HCT116 (cell line): Measurements from ENCODE around the gene NCBP2L. TPM values are rescaled to one million over a fixed set of nuclear protein-coding genes. Genes with fewer than 3 reads are reported as not detected.

ENCODE experiments used
- ATAC-seq: fragments of 200-7000 bp; cut with Tn5 transposase; 2 replicates; pipeline ENCODE4 v1.9.1; 2020; ENCODE audit warnings: mild to moderate bottlenecking, moderate library complexity
- BruUV-seq: library from RNA; stranded (reverse); fragments of 400-500 nt; replicated peaks from 2 replicates; lab custom pipeline; 2021; lab: Mats Ljungman, UMichigan
- CTCF ChIA-PET: fragments of 300-600 bp; sonication (Branson Sonifier 250); formaldehyde crosslinking; loops from one replicate; lab custom pipeline; 2021; ENCODE audit warnings: antibody characterized with exemption; lab: Charles Lee
- POLR2A ChIA-PET: fragments of 300-600, 350-600 bp; sonication (Branson Sonifier 250); formaldehyde crosslinking; loops from one replicate; lab custom pipeline; 2021; ENCODE audit warnings: antibody characterized with exemption; lab: Charles Lee
- RAD21 ChIA-PET, 2 experiments: fragments of 300-600 bp; sonication (Branson Sonifier 250); formaldehyde crosslinking; loops; one replicate each; lab custom pipeline; 2023; ENCODE audit warnings: low total read pairs in 2 of 2; ENCODE audit not compliant: uncharacterized antibody in 2 of 2, unreplicated experiment in 2 of 2, low non-redundant PET in 1 of 2; lab: Charles Lee
- DNase-seq: peaks from one replicate; pipeline ENCODE4 v3.0.0-alpha.2; 2010; ENCODE audit warnings: low read depth, low spot score
- H2AFZ ChIP-seq: fragments of 200-600 bp; shearing (Covaris generic), sonication (generic); 2 replicates; pipeline ENCODE4 v1.6.1; 2017; ENCODE audit warnings: low read depth, mixed run types, mixed read lengths, antibody characterized with exemption, low read length; ENCODE audit not compliant: poor library complexity, severe bottlenecking
- H3K27ac ChIP-seq: 2 replicates; pipeline ENCODE4 v1.5.1; 2012; ENCODE audit warnings: low read depth, low read length
- H3K27me3 ChIP-seq: fragments of 200-600 bp; sonication (generic); 2 replicates; pipeline ENCODE4 v1.6.1; 2016; ENCODE audit warnings: mixed run types, low read length, mixed read lengths; ENCODE audit not compliant: insufficient read depth
- H3K36me3 ChIP-seq, 2 experiments: fragments of 200-500 bp in 1 of 2; fragments of 200-600 bp in 1 of 2; sonication (Bioruptor generic) in 1 of 2; sonication (generic) in 1 of 2; 2 replicates each; pipeline versions ENCODE4 v1.5.1 to v1.6.1; 2014 to 2016; ENCODE audit warnings: low read length in 2 of 2, inconsistent platforms in 1 of 2, mixed read lengths in 1 of 2, mixed run types in 1 of 2; ENCODE audit not compliant: insufficient read depth in 2 of 2, control insufficient read depth in 1 of 2
- H3K4me1 ChIP-seq, 2 experiments: fragments of 200-600 bp in 1 of 2; sonication (generic) in 1 of 2; 2 replicates each; pipeline versions ENCODE4 v1.5.1 to v1.6.1; 2012 to 2017; ENCODE audit warnings: low read length in 2 of 2, inconsistent platforms in 1 of 2, mild to moderate bottlenecking in 1 of 2, mixed read lengths in 1 of 2, mixed run types in 1 of 2, moderate library complexity in 1 of 2; ENCODE audit not compliant: insufficient read depth in 2 of 2, control insufficient read depth in 1 of 2
- H3K4me2 ChIP-seq: fragments of 200-600 bp; sonication (generic); 2 replicates; pipeline ENCODE4 v1.6.1; 2017; ENCODE audit warnings: mixed run types, low read length, mixed read lengths
- H3K4me3 ChIP-seq, 2 experiments: fragments of 200-600 bp in 1 of 2; sonication (generic) in 1 of 2; replicated peaks in 1 of 2; 2 replicates each; pipeline ENCODE4 v1.5.1; 2011 to 2016; ENCODE audit warnings: low read length in 2 of 2, control low read depth in 1 of 2, low read depth in 1 of 2, mild to moderate bottlenecking in 1 of 2, mixed read lengths in 1 of 2, mixed run types in 1 of 2
- H3K79me2 ChIP-seq: fragments of 200-600 bp; sonication (generic); 2 replicates; pipeline ENCODE4 v1.6.1; 2017; ENCODE audit warnings: mild to moderate bottlenecking, mixed run types, low read length, moderate library complexity, mixed read lengths; ENCODE audit not compliant: insufficient read depth
- H3K9ac ChIP-seq: fragments of 200-600 bp; sonication (generic); 2 replicates; pipeline ENCODE4 v1.6.1; 2016; ENCODE audit warnings: low read length, mixed read lengths
- H3K9me2 ChIP-seq: fragments of 200-600 bp; sonication (generic), shearing (Covaris generic); 2 replicates; pipeline ENCODE4 v1.6.1; 2017; ENCODE audit warnings: mixed run types, mild to moderate bottlenecking, moderate library complexity; ENCODE audit not compliant: insufficient read depth
- H3K9me3 ChIP-seq, 2 experiments: fragments of 200-500 bp in 1 of 2; fragments of 200-600 bp in 1 of 2; sonication (Bioruptor generic) in 1 of 2; sonication (generic) in 1 of 2; 2 replicates each; pipeline ENCODE4 v1.6.1; 2014 to 2017; ENCODE audit warnings: low read length in 2 of 2, mixed read lengths in 2 of 2, inconsistent platforms in 1 of 2, low read depth in 1 of 2, mild to moderate bottlenecking in 1 of 2, mixed run types in 1 of 2, moderate library complexity in 1 of 2; ENCODE audit not compliant: control insufficient read depth in 1 of 2, insufficient read depth in 1 of 2
- H4K20me1 ChIP-seq: fragments of 200-600 bp; sonication (generic), shearing (Covaris generic); 2 replicates; pipeline ENCODE4 v1.6.1; 2017; ENCODE audit warnings: mixed run types, mild to moderate bottlenecking, moderate library complexity; ENCODE audit not compliant: insufficient read depth
- CBX3 ChIP-seq: IDR thresholded peaks from 2 replicates; pipeline ENCODE4 v1.6.1; 2012; ENCODE audit warnings: low read depth
- CEBPB ChIP-seq: IDR thresholded peaks from 2 replicates; pipeline ENCODE4 v1.6.1; 2012; ENCODE audit warnings: low read depth
- ELF1 ChIP-seq: IDR thresholded peaks from 2 replicates; pipeline ENCODE4 v1.6.1; 2012; ENCODE audit warnings: low read depth, borderline replicate concordance
- EZH2phosphoT487 ChIP-seq: fragments of 200-600 bp; IDR thresholded peaks from 2 replicates; pipeline ENCODE4 v1.6.1; 2018; ENCODE audit warnings: antibody characterized with exemption, borderline replicate concordance
- JUND ChIP-seq: IDR thresholded peaks from 2 replicates; pipeline ENCODE4 v1.6.1; 2012
- RAD21 ChIP-seq: IDR thresholded peaks from 2 replicates; pipeline ENCODE4 v1.6.1; 2012; ENCODE audit warnings: low read depth, mild to moderate bottlenecking
- SIN3A ChIP-seq: IDR thresholded peaks from 2 replicates; pipeline ENCODE4 v1.6.1; 2012; ENCODE audit warnings: low read depth
- SP1 ChIP-seq: IDR thresholded peaks from 2 replicates; pipeline ENCODE4 v1.6.1; 2012; ENCODE audit warnings: low read depth
- TCF7L2 ChIP-seq: IDR thresholded peaks from 2 replicates; pipeline ENCODE4 v1.7.0; 2011; ENCODE audit warnings: borderline replicate concordance, inconsistent platforms; ENCODE audit not compliant: insufficient read depth, insufficient read length; ENCODE audit errors: extremely low read depth
- YY1 ChIP-seq: IDR thresholded peaks from 2 replicates; pipeline ENCODE4 v1.6.1; 2011; ENCODE audit warnings: low read length, low read depth, moderate library complexity, mild to moderate bottlenecking; ENCODE audit not compliant: insufficient replicate concordance; ENCODE audit errors: extremely low read depth
- ZFX ChIP-seq: fragments of 450-650 bp; IDR thresholded peaks from 2 replicates; pipeline ENCODE4 v1.6.1; 2017
- intact Hi-C: fragments of 100-400 bp; cut with micrococcal nuclease; formaldehyde crosslinking; loops from 2 replicates; pipeline ENCODE4 v1.10.0; 2022
- total RNA-seq: library from RNA; stranded (reverse); gene quantifications from one replicate; pipeline ENCODE4 v1.2.1, GENCODE V29; 2021; ENCODE audit not compliant: unreplicated experiment
- TF ChIP-seq, protein P1 (sequence below): IDR thresholded peaks from 2 replicates; pipeline ENCODE4 v1.6.1; 2012; ENCODE audit warnings: low read depth
- TF ChIP-seq, protein P2 (sequence below): IDR thresholded peaks from 2 replicates; pipeline ENCODE4 v1.6.1; 2012
- TF ChIP-seq, protein P3 (sequence below): IDR thresholded peaks from 2 replicates; pipeline ENCODE4 v1.6.1; 2011; ENCODE audit warnings: mild to moderate bottlenecking, low read length, moderate library complexity; ENCODE audit not compliant: insufficient replicate concordance; ENCODE audit errors: extremely low read depth

NCBP2L gene
- total RNA-seq, 1 experiment from 2014 or later, result not detected

DNA sequence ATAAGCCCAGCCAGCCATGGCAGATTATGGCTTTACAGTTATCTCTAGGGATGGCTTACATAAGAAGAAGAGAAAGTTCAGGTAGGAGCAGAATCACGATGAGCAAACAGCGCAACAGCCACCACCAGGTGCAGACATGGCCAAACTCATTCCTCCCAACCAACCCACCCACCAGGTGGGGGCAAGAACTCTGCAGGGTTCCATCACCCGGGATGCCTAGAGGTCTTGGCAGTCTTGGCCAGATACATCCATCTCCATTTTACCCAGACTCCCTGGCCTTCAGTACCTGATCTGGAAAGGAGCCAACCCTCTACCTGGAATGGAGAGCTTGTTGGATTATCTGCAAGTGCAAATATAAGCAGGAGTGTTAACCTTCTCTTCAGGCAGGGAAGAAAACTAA, 9.5 kb upstream of the NCBP2L start:
- no peak for DNase-seq
- ChIA-PET CTCF (no interaction called here), POLR2A (no interaction called here), RAD21 (no interaction called here)
- Histone ChIP-seq H3K9me3 (no peaks in the 10 kb centered on the region), H3K4me1 (no peaks in the 10 kb centered on the region), H3K27ac (no peak overlapping the region), H4K20me1 (no peaks in the 10 kb centered on the region), H3K36me3 (no peaks in the 10 kb centered on the region), H3K4me3 (no peak overlapping the region), H2AFZ (no peak overlapping the region), H3K27me3 (no peaks in the 10 kb centered on the region), H3K4me2 (no peak overlapping the region), H3K9me2 (no peaks in the 10 kb centered on the region), H3K79me2 (no peaks in the 10 kb centered on the region), H3K9ac (no peak overlapping the region)
- TF ChIP-seq RAD21, result no peak
- no peak for TF ChIP-seq JUND
- no peak for TF ChIP-seq TCF7L2
- TF ChIP-seq EZH2phosphoT487, result no peak
- no peak for TF ChIP-seq CEBPB
- no peak for TF ChIP-seq CBX3
- TF ChIP-seq, protein P1, sequence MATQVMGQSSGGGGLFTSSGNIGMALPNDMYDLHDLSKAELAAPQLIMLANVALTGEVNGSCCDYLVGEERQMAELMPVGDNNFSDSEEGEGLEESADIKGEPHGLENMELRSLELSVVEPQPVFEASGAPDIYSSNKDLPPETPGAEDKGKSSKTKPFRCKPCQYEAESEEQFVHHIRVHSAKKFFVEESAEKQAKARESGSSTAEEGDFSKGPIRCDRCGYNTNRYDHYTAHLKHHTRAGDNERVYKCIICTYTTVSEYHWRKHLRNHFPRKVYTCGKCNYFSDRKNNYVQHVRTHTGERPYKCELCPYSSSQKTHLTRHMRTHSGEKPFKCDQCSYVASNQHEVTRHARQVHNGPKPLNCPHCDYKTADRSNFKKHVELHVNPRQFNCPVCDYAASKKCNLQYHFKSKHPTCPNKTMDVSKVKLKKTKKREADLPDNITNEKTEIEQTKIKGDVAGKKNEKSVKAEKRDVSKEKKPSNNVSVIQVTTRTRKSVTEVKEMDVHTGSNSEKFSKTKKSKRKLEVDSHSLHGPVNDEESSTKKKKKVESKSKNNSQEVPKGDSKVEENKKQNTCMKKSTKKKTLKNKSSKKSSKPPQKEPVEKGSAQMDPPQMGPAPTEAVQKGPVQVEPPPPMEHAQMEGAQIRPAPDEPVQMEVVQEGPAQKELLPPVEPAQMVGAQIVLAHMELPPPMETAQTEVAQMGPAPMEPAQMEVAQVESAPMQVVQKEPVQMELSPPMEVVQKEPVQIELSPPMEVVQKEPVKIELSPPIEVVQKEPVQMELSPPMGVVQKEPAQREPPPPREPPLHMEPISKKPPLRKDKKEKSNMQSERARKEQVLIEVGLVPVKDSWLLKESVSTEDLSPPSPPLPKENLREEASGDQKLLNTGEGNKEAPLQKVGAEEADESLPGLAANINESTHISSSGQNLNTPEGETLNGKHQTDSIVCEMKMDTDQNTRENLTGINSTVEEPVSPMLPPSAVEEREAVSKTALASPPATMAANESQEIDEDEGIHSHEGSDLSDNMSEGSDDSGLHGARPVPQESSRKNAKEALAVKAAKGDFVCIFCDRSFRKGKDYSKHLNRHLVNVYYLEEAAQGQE, result no peak
- TF ChIP-seq ZFX, result no peak
- TF ChIP-seq SP1, result no peak
- TF ChIP-seq, protein P2, sequence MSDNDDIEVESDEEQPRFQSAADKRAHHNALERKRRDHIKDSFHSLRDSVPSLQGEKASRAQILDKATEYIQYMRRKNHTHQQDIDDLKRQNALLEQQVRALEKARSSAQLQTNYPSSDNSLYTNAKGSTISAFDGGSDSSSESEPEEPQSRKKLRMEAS, result no peak
- TF ChIP-seq ELF1, result no peak
- TF ChIP-seq, protein P3, sequence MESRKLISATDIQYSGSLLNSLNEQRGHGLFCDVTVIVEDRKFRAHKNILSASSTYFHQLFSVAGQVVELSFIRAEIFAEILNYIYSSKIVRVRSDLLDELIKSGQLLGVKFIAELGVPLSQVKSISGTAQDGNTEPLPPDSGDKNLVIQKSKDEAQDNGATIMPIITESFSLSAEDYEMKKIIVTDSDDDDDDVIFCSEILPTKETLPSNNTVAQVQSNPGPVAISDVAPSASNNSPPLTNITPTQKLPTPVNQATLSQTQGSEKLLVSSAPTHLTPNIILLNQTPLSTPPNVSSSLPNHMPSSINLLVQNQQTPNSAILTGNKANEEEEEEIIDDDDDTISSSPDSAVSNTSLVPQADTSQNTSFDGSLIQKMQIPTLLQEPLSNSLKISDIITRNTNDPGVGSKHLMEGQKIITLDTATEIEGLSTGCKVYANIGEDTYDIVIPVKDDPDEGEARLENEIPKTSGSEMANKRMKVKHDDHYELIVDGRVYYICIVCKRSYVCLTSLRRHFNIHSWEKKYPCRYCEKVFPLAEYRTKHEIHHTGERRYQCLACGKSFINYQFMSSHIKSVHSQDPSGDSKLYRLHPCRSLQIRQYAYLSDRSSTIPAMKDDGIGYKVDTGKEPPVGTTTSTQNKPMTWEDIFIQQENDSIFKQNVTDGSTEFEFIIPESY, result no peak
- no peak for TF ChIP-seq YY1
- no peak for TF ChIP-seq SIN3A
- no TSS peak for BruUV-seq
- no peak for ATAC-seq
- intact Hi-C loops, result no loop called here
